Body of pancreas (tissue), 4 donors: ENCODE measurements around the gene CCDC34.

Source experiments
- CTCF ChIP-seq, 7 experiments: fragments of 450-650 bp in 4 of 7; fragments of 200-600 bp in 3 of 7; sonication (generic) in 3 of 7; IDR thresholded peaks; one replicate each; pipeline ENCODE4 v1.5.1; 2016 to 2019; ENCODE audit warnings: antibody characterized with exemption in 7 of 7
- POLR2A ChIP-seq, 3 donors: fragments of 450-650 bp; IDR thresholded peaks; one replicate each; pipeline ENCODE4 v1.6.1; 2016; ENCODE audit warnings: antibody characterized with exemption in 3 of 3, mild to moderate bottlenecking in 2 of 3

- TF ChIP-seq POLR2A (IDR thresholded peaks at IDR 0.05) (peak in 1 of 3 donors; percentile 17), CTCF (IDR thresholded peaks at IDR 0.05) (no peak)
Observed at GRCh38 chr11:27381238-27381666, 18.2 kb upstream of the CCDC34 start.
